M059J (cell line): ENCODE data around the gene MEST. TPM values are rescaled to one million over a fixed set of nuclear protein-coding genes. Genes with fewer than 3 reads are reported as not detected.
A peak's percentile ranks its signal among the peaks of the same experiment; 100 is the strongest.
"Not testable (repeated sequence)": the region's sequence is repeated elsewhere in the genome, so short reads cannot be mapped to it uniquely, and the experiment has no call there.

Experiments used
- DNase-seq: peaks from one replicate; pipeline ENCODE4 v3.0.0-alpha.2; 2012; ENCODE audit warnings: low read depth
- total RNA-seq: library from RNA; depleted of rRNA; stranded (reverse); fragments of >200 nt; shearing (Covaris generic); gene quantifications from 2 replicates; pipeline ENCODE4 v1.2.3, GENCODE V29; 2014

MEST gene
- total RNA-seq, 1 experiment from 2014 or later: 196 TPM

DNA sequence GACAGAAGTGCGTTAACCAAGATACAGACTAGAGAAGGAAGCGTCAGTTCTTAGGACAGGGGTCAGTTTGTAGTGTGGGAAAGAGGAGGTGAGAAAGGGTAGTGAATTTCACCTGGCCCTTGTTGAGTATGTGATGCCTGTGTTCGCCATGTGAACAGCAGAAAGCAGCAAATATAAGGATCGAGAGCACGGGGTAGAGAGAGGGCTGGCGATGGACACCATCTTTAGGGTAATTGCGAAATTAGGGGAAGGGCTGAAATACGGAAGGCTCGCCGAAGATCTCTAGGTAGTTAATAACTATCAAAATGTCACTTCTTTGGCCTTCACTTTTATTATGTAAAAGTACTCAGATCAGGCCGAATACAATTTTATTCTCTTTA is 6.2 kb upstream of the MEST start:
- DNase-seq: no peak

DNA sequence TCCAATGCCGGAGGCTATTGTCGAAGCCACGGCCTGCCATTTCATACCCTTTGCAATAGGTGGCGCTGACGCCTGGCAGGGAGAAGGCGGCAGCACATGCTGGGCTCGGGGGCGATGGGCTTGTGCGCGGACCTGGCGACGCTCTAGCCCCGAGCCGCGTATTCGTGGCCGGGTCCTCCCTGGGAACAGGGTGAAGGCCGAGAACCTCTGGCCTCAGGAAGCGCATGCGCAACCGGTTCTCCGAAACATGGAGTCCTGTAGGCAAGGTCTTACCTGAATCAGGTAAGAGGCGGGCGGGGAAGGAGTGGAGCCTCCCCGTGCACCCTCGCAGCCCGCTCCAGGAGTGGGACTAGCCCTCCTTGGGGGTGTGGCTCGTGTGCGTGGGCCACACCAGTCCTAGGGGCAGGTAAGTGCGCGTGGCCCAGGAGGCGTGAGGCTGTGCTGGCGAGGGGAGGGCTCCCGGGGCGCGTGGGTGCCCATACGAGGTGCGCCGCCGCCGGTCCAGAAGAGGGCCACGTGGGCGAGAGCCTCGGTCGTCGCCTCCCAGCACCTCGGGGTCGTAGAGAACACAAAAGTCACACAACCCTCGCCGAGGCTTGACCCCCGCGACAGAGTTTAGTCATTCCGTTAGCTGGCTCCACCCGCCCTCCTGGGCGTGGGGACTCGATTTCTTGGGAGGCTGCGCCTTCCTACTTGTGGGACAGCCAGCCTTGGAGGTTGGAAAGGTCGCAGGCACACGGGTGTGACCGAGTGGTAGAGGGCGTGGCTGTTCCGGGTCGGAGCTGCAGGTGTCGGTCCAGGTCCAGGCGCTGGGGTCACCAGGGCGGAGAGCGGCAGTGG is 5.6 kb upstream of the MEST start:
- no peak for DNase-seq

DNA sequence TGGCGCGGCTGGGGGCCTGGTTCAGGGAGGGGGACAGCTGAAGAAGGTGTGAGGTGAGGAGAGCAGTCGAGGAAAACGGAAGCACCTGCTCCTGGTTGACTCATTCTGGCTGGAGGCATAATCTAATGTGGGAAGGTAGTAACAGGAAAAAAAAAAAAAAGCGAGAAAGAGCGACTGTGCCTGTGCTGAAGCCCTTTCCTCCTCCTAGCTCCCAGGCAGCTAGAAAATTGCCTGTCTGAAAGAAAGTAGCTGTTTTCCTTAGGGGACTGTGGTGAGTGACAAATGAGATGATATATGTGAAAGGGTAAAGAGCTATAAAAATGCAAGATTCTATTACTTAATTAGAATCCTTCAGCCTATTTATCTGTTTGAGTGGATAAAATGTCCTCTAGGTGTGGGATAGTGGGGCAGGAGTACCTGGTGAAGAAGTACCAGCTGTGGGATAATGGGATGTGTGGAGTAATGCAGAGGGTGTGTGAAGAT is 4.9 kb upstream of the MEST start:
- DNase-seq: no peak

DNA sequence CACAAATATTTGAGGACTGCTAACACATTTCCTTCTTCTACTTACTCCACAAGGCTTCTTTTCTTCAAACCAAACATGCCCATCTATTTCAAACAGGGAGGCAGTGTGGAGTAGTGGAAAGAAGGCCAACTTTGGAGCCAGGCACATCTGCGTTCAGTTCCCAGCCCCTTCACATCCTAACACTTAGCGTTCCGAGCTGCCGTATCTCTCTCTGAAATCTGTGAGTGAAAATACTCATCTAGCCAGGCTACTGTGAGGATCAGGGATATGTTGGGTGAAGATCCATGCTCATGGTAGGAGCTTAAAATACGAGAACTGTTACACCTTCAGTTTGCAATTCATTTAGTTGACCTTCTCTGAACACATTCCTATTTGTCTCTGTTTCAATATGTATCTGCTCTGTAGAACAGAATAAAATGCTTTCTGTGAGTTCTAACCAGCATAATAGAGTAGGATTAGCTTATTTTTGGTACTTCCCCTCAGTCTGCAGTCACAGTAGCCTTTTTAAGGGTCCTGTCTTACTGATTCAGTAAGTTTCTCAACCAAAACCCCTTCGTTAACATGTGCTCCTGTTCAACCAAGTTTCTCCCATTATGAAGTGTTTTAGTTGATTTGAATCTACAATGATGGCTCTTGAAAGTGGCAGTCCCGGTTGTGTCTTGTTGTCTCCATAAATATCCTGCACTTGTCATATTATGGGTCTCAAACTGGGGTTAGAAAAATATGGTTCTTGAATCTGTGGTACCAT is 3.3 kb upstream of the MEST start:
- no peak for DNase-seq

DNA sequence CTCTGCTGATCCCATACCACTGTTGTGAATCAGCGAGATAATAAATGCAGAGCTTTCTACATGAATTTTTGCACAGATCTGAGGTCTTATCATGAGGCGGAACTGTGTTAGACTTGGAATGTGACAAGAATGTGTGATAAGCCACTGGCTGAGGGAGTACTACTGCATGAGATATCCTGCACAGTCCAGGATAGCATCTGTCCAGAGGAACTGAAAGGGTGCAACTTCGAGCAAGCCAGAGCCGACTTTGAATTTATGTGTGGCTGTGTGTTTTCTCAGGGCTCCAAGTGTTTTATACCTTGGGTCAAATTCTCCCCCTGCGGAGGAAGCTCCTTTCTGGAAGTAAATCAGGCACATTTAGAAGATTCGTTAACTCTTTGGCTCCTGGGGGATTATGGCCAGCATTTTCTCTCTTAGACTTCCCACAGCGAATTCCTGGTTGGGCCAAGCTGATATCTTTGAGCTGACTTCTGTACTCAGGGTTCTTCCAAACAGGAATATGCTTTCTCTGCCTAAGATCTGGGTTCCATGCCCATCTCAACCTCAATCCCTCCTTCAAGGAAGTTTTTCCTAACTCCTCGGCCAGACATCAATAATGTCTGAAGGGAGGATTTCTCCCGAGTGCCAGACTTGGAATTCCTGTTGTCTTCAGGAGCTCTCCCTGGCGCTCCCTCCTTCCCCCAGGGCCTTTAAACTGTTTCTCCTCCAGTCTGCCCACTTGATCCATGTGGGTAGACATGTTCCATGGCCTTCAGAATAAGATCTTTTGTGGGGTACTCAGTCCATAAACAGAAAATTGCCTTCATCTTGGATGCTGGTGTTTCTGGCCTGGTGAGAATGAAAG is 2.5 kb upstream of the MEST start:
- DNase-seq: peak; percentile 92

DNA sequence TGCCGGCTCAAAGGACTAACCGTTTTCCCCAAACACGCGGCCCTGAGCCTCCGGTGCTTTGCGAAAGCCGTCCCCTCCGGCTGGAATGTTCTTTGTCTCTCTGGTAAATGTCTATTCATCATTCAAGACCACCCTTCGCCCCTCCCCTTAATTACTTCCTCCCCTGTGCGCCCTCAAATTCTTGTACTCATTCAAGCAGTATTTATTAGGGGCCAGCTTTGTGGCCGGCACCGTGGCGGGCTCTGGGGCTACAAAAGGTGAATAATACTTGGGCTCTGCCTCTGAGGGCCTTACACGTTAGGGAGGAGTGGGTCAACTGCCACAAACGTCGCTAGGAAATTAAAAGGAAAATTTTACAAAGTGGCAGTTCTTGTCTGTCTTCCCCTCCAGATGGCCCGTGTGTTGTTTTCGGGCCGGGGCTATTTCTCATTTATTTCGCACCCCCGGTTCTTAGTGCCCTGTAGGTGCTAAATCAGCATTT is 1.5 kb upstream of the MEST start:
- DNase-seq: no peak

DNA sequence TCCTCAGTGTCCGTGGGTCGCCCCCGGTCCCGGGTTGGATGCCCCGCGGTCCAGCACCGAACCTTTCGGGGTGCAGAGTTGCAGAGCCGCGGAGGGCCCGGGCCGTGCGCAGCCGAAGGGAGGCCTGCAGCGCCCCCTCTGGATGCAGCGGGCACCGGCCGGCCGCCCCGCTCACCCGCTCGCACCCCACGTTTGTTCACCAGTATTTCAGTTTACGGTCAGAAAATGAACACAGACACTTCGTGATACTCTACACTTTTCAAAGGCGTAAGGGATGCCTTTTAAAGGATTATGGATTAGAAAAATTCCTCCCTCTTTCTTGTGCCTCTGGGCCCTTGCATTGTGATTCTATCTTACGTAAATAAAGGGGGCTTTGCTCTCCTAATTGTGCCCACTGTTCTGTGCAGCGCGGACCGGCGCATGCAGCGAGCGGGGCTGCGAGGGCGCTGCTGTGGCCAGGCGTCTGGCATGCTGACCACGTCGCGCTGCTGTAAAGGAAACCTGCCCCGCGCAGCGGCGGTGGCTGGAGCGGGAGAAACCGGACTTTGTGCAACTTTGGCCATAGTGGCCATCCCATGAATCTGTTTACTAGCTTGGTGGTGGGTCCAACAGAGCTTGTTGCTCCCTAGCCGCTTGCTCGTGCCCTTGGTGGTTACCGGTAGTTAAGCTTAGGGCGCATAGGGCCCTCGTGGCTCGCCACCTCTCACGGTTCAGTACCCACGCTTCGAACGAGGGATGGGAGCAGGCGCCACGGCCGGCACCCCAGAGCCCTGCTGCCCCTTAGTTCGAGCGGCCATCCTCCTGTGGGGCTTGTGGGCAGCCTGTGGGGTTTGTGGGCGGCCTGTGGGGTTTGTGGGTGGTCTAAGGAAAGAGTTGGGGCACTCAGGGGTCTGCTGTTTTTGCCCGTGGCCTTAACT is 739 bp upstream of the MEST start:
- peak; percentile 63 for DNase-seq

DNA sequence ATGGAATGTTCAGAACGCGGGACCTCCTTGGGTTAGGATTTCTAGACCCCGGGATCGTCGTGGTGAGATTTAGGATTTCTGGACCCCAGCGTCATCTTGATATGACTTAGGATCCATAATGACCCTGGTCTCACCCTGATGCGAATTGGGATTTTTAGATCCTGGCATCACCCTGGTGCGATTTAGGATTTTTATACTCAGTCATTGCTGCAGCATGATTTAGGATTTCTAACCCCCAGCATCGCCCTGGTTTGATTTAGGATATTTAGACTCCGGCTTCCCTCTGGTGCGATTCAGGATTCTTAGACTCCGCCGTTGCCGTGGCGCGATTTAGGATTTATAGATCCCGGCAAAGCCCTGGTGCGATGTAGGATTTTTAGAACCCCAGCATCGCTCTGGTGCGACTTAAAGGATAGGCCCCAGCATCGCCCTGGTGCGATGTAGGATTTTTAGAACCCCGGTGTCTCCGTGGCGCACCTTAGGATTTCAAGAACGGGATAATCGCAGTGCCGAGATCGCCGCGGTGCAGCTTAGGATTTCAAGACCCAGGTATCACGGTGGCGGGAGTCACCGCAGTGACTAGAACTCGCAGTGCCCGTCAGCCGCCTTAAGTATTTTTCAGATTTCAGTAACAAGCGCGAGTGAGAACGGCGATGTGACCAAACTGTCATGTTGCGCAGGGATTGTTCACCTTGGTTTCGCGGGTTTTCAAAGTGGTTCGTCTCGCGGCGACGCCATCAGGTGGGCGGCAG is 814 bp downstream of the MEST start:
- peak; percentile 58 for DNase-seq

DNA sequence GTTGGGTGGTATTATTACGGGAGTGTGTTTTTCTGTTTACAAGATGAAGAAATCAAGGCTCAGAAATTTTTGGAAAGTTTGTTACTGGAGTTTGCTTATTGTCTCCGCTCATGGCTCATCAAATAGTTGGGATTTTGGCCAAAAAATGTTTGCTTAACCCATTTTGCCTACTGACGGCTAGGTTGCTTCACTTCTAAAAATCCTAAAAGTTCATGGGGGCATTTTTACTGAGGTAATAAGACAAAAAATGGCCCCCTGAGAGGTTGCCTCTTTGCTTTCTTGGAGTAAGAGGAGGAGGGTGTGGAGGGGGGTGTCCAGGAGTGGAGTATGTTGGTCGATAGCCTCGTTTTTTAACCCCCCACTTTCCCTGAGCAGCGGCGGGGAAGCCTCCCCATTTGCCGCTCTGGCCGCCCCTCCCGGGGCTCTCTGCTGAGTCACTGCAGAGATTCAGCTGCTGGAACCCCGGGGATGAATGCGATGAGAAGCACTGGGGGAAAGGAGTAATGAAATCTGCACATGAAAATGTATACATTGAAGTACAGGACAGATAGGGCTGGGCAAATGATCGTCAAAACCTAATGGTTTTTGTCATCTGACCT is 1.5 kb downstream of the MEST start:
- DNase-seq: peak; percentile 63

DNA sequence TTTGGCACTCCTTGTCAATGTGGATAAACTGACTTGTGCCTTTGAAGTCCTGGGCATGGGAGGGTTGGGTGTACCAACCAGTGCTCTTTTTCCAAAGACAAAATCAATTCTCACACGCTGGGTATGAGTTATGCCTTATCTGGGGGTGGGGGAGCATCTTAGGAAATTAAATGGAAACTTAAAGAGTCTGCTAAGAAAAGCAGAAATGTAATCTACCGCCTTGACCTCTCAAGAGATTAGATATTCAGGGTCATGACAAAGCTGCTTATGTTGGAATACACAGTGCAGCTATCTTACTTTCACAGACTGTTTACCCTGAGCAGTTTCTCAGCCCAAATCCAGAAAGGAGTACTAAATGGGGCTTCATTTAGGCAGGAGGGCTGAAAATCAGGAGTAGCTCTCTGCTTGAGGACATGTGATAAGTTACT is 2.6 kb downstream of the MEST start:
- no peak for DNase-seq

DNA sequence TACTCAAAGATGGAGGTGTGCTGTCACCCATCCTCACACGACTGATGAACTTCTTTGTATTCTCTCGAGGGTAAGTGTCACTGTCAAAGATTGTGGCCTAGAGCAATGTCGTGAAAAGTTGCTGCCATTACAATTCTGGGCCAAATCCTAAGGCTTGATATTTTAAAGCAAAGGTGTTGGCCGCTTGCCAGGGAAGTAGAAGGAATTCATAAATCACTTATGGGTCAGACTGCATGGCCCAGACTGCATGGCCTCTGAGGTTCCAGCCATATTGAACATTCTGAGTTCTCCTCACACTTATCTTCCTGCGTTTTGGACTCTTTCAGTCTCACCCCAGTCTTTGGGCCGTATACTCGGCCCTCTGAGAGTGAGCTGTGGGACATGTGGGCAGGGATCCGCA is 8.6 kb downstream of the MEST start:
- DNase-seq: no peak

DNA sequence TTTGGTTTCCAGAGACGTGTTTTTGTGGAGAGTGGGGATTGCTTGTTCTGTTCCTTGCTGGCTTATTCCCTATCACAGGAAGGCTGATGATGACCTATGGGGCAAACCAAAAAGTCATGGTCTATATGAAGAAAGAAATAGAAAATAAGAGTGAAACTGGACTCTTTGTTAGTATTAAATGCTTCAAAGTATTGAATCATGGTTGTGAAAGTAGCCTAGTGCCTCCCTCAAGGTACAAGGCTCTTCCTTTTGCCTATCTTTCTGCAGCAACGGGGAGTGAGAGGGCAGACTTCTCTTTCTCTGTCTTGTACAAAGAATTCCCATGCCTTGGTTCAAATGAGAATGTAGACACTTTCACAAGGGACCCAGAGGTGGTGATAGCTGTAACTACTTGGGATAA is 9.0 kb downstream of the MEST start:
- DNase-seq: no peak

DNA sequence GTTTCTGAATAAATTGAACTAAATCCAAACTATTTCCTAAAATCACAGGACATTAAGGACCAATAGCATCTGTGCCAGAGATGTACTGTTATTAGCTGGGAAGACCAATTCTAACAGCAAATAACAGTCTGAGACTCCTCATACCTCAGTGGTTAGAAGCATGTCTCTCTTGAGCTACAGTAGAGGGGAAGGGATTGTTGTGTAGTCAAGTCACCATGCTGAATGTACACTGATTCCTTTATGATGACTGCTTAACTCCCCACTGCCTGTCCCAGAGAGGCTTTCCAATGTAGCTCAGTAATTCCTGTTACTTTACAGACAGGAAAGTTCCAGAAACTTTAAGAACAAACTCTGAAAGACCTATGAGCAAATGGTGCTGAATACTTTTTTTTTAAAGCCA is 13.9 kb downstream of the MEST start:
- DNase-seq: no peak

DNA sequence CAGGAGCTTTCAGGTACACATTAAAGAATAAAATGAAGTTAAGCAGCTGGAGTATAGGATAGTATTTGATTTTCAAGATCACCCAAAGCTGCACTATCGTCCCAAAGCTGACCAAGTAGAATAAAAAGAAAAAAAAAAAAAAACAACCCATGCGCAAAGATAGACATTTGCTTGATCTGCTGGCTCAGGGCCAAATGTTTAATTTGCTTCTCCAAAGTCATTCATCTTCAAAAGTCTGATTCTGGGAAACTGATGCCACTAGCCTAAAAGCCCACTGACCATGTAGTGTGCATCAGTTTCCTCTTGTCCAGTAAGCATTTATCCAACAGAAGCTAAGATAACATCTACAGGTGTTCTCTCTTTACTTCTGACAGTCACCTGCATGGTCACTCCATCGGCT is 14.5 kb downstream of the MEST start:
- no peak for DNase-seq

DNA sequence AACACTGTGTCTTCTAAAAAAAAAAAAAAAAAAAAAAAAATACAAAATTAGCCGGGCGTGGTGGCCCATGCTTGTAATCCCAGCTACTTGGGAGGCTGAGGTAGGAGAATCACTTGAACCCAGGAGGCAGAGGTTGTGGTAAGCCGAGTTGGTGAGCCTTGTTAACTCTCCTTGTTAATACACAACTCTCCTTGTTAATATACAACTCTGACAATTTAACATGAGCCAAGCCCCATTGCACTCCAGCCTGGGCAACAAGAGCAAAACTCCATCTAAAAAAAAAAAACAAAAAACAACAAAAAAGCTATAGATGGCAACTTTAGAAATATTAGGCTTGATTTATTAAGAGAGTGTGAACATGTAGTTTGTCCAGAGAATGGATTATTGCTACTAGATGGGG is 20.2 kb downstream of the MEST start:
- DNase-seq: not testable (repeated sequence)

DNA sequence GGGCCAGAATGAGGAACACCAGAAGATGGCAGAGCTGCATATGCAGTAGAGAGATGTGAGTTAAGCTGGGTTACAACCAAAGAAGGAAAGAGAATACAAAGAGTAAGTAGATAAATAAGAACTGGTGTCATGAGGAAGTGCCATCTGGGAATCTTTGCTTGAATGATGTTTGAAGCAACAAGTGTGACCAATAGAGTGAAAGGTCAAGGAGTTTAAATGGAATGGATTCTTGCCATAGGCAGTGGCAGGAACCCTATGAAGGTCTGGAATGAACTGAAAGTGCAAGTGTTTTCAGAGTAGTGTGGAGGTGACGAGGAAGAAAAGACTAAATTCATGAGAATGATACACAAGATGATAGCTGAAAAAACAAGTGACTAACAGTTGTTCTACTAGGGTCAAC is 21.6 kb downstream of the MEST start:
- no peak for DNase-seq

DNA sequence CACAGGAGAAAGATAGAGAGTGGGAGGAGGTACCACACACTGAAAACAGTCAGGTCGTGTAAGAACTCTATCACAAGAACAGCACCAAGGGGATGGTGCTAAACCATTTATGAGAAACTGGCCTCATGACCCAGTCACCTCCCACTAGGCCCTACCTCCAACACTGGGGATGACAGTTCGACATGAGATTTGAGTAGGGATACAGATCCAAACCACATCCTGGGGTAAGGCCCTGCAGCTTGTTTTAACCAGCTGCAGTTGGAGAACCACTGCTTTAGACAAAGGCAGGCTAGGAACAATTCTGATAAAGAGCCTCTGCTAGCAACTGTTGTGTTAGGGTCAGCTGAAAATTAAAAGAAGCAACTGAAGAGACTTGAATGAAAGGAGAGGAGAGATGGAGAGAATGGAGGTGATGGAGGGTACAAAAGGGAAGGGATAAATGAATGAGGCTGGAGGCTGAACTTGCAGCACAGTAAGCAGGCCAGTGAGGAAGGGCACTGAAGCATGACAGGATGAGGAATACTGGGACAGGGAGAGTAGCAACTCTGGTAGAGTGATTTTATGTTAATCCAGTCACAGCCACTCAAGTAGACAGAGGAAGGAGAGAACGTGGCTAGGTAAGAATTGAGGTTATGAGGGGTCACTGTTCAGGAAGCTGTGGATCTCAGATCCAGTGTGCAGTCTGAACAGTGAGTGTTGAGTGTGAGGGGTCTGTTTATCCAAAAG is 23.6 kb downstream of the MEST start:
- no peak for DNase-seq

DNA sequence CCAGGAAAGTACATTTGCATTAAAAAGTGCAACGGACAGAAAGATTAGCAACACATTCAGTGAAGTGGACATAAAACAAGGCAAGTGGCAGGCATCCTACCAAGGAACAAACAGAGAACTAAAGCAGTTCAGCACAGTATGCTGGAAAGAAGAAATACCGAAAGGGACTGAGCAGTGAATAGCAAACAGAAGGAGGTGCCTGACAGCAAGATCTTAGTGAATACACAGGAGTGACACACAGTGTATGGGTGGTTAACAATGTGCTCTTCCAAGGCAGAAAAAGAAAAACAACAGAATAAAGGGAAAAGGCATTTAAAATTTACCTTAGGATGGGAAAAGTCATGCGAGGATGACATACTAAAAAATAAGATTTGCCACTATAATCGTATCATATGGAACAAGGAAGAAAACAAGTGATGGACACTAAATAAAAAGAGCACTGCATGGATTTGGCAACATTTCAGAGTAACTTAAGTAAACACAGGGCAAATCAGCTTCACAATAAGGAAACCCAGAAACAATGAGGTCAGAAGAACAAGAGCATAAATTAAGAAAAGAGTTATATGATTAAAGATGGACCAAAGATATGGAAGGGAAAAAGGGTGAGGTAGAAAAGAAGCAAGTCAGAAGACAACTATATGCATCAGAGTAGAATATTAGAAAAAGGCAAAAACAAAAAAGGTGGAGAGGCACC is 29.5 kb downstream of the MEST start:
- no peak for DNase-seq
